ENCODE results near the gene KLHL29. TPM values are rescaled to one million over a fixed set of nuclear protein-coding genes. Genes with fewer than 3 reads are reported as not detected.
A peak's percentile ranks its signal among the peaks of the same experiment; 100 is the strongest.

KLHL29 gene
- total and polyA plus RNA-seq, 10 donors, result 1.5 to 30.5 (median 9.4) TPM

DNA sequence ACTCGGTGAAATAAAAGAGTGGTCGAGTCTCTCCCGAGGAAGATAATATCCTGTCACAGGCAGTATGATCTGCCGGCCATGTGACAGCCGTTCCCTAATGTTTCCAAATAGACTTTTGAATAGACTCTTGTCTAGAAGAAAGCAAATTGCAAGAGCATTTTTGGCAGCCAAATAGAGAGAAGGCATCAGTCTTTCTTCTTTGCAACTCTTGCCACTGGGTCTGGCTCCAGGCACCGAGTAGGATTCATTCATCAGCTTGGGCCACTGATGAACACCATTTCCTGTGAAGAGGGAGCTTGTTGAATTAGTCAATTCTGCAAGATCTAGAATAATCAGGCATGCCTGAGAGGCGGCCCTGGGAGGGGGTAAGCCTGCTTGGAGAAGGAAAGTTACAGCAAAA, 165.6 kb downstream of the KLHL29 start:
- Histone ChIP-seq H3K36me3 (no peaks in the 10 kb centered on the region), H3K9me3 (no peaks in the 10 kb centered on the region), H3K4me3 (no peak overlapping the region), H3K4me1 (peaks cover 0 to 16% (median 2%) of the 10 kb centered on the region in 6 donors), H3K27me3 (replicated peaks in 1 of 7) (no peaks in the 10 kb centered on the region), H3K27ac (peak overlapping the region in 2 of 8 donors; percentile 19 to 42)
- WGBS, 5 donors, result 62 to 73% (median 67%) methylated on average over 7 of the region's 7 CpGs
- no peak for DNase-seq
- intact Hi-C loops (cut with DNase I; ENCODE audit: low total_unique reads), result no loop called here
- TF ChIP-seq POLR2AphosphoS5 (IDR thresholded peaks at IDR 0.05) (no peak), POLR2A (IDR thresholded peaks at IDR 0.05) (no peak)
- TF ChIP-seq, protein P1, sequence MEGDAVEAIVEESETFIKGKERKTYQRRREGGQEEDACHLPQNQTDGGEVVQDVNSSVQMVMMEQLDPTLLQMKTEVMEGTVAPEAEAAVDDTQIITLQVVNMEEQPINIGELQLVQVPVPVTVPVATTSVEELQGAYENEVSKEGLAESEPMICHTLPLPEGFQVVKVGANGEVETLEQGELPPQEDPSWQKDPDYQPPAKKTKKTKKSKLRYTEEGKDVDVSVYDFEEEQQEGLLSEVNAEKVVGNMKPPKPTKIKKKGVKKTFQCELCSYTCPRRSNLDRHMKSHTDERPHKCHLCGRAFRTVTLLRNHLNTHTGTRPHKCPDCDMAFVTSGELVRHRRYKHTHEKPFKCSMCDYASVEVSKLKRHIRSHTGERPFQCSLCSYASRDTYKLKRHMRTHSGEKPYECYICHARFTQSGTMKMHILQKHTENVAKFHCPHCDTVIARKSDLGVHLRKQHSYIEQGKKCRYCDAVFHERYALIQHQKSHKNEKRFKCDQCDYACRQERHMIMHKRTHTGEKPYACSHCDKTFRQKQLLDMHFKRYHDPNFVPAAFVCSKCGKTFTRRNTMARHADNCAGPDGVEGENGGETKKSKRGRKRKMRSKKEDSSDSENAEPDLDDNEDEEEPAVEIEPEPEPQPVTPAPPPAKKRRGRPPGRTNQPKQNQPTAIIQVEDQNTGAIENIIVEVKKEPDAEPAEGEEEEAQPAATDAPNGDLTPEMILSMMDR (IDR thresholded peaks at IDR 0.05 in 8 of 11, conservative IDR thresholded peaks at IDR 0.05 in 3 of 11), result no peak

DNA sequence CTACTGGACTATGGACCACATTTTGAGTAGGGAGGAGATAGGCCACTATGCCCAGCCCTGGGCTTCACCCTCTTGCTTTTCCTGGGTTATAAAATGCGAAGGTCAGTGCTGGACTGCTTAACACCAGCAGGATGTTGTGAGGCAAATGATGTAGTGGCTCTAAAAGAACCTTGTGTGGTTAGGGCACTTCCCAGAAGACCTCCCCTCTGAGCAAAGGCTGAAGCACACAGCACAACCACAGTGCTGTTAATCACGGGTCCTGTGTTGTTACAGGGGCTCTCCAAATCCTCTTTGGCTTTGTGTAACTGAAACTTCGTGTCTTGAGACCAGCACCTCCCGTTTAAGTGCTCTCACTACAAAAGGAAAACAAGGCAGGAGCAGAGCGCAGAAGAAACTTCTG, 166.9 kb downstream of the KLHL29 start:
- TF ChIP-seq POLR2A (IDR thresholded peaks at IDR 0.05) (no peak), POLR2AphosphoS5 (IDR thresholded peaks at IDR 0.05) (no peak)
- TF ChIP-seq, protein P1 (IDR thresholded peaks at IDR 0.05 in 8 of 11, conservative IDR thresholded peaks at IDR 0.05 in 3 of 11), result no peak
- intact Hi-C loops (cut with DNase I; ENCODE audit: low total_unique reads), result no loop called here
- 59 to 73% (median 62%) methylated on average over 4 to 5 of the region's 5 CpGs for WGBS, 5 donors

DNA sequence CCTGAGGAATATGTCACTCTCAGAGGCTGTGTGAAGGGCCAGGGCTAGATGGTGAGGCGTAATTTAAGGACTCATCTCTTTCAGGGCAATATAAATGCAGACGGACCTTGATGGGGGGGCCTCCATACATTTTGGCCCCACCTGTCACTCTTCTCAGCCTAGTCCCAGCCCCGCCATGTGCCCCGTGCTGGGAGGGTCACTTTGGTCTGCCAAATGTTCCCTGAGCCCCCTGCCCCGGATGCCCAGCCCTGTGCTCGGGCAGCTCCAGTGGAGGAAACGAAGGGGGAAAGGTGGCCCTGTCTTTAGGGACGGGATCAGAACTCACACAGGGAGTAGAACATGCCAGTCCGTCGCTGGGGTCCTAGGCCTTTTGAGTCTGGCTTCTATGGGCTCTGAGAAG, 168.6 kb downstream of the KLHL29 start:
- DNase-seq, result no peak
- Histone ChIP-seq H3K4me3 (no peak overlapping the region), H3K4me1 (peaks cover 0 to 16% (median under 1%) of the 10 kb centered on the region in 6 donors), H3K36me3 (no peaks in the 10 kb centered on the region), H3K9me3 (no peaks in the 10 kb centered on the region), H3K27me3 (replicated peaks in 1 of 7) (no peaks in the 10 kb centered on the region), H3K27ac (peak overlapping the region in 4 of 8 donors; percentile 15 to 48 (median 30))
- intact Hi-C loops (cut with DNase I; ENCODE audit: low total_unique reads), result no loop called here
- no peak for TF ChIP-seq POLR2AphosphoS5 (IDR thresholded peaks at IDR 0.05)
- no peak for TF ChIP-seq POLR2A (IDR thresholded peaks at IDR 0.05)
- TF ChIP-seq, protein P1 (IDR thresholded peaks at IDR 0.05 in 8 of 11, conservative IDR thresholded peaks at IDR 0.05 in 3 of 11), result no peak
- WGBS, 5 donors, result 83 to 95% (median 88%) methylated on average over 10 of the region's 10 CpGs

More for the DNA sequence above, 166.9 kb downstream of the KLHL29 start:
- no peaks in the 10 kb centered on the region for H3K36me3 ChIP-seq
- no peaks in the 10 kb centered on the region for H3K9me3 ChIP-seq
- H3K27ac ChIP-seq, result no peak overlapping the region
- H3K4me1 ChIP-seq, result peaks cover 0 to 16% (median 2%) of the 10 kb centered on the region in 6 donors
- H3K27me3 ChIP-seq (replicated peaks in 1 of 7), result no peaks in the 10 kb centered on the region
- no peak overlapping the region for H3K4me3 ChIP-seq
- DNase-seq, result no peak

- H3K27ac ChIP-seq, result peak overlapping the region in 4 of 8 donors; percentile 15 to 48 (median 30)
- H3K9me3 ChIP-seq, result no peaks in the 10 kb centered on the region
- H3K4me1 ChIP-seq, result peaks cover 0 to 13% (median 0%) of the 10 kb centered on the region in 6 donors
- no peak overlapping the region for H3K4me3 ChIP-seq
- 79 to 90% (median 87%) methylated on average over 24 of the region's 24 CpGs for WGBS, 5 donors
- no peaks in the 10 kb centered on the region for H3K36me3 ChIP-seq
- no peak for DNase-seq
- intact Hi-C loops (cut with DNase I; ENCODE audit: low total_unique reads), result no loop called here
- TF ChIP-seq POLR2AphosphoS5 (IDR thresholded peaks at IDR 0.05) (peak in 2 of 3 donors; percentile 20 to 29), POLR2A (IDR thresholded peaks at IDR 0.05) (no peak)
- H3K27me3 ChIP-seq (replicated peaks in 1 of 7), result no peaks in the 10 kb centered on the region
Observed at GRCh38 chr2:23554054-23554697, 169.2 kb downstream of the KLHL29 start.
